Thymus (tissue), 11 donors: ENCODE data around the gene PRTN3. TPM values are rescaled to one million over a fixed set of nuclear protein-coding genes. Genes with fewer than 3 reads are reported as not detected.

Source experiments
- DNase-seq, 9 donors: peaks; one replicate each; pipeline ENCODE4 v3.0.0-alpha.2; 2013; ENCODE audit warnings: low spot score in 9 of 9, low read depth in 6 of 9, missing footprints in 1 of 9
- H3K27ac ChIP-seq, 2 donors: one replicate each; pipeline ENCODE4 v1.5.1; 2013; ENCODE audit warnings: control low read depth in 1 of 2, low read depth in 1 of 2, low read length in 1 of 2, mild to moderate bottlenecking in 1 of 2, moderate library complexity in 1 of 2
- H3K27me3 ChIP-seq, 2 donors: one replicate each; pipeline ENCODE4 v1.5.1; 2013; ENCODE audit warnings: low read length in 1 of 2; ENCODE audit not compliant: control insufficient read depth in 2 of 2, insufficient read depth in 1 of 2
- H3K36me3 ChIP-seq, 2 donors: one replicate each; pipeline ENCODE4 v1.5.1; 2013; ENCODE audit warnings: low read length in 1 of 2, mild to moderate bottlenecking in 1 of 2, moderate library complexity in 1 of 2; ENCODE audit not compliant: control insufficient read depth in 2 of 2, insufficient read depth in 2 of 2
- H3K4me1 ChIP-seq, 2 donors: one replicate each; pipeline ENCODE4 v1.5.1; 2013; ENCODE audit warnings: low read length in 2 of 2; ENCODE audit not compliant: control insufficient read depth in 2 of 2, insufficient read depth in 2 of 2
- H3K4me3 ChIP-seq, 2 donors: one replicate each; pipeline ENCODE4 v1.5.1; 2013; ENCODE audit warnings: low read length in 2 of 2, control low read depth in 1 of 2, mild to moderate bottlenecking in 1 of 2
- H3K9me3 ChIP-seq, 2 donors: one replicate each; pipeline ENCODE4 v1.5.1; 2013; ENCODE audit warnings: low read length in 1 of 2, mild to moderate bottlenecking in 1 of 2; ENCODE audit not compliant: control insufficient read depth in 2 of 2, insufficient read depth in 1 of 2
- WGBS: extraction: QIAGEN DNeasy Blood & Tissue Kit; methylation state at CpG from one replicate; pipeline ENCODE4 v1.1.7; 2013; 5-methylcytosine and 5-hydroxymethylcytosine counted together
- polyA plus RNA-seq: library from polyadenylated mRNA; stranded (reverse); fragments of 200-250 nt; gene quantifications from one replicate; pipeline ENCODE4 v1.2.3, GENCODE V29; 2013
- total RNA-seq: library from RNA; stranded (reverse); fragments of 120-200 nt; gene quantifications from one replicate; pipeline ENCODE4 v1.2.4, GENCODE V29; 2013
- donor health status: healthy.

The PRTN3 gene
- total and polyA plus RNA-seq, 2 donors, result 15.4 to 25.2 TPM

DNA sequence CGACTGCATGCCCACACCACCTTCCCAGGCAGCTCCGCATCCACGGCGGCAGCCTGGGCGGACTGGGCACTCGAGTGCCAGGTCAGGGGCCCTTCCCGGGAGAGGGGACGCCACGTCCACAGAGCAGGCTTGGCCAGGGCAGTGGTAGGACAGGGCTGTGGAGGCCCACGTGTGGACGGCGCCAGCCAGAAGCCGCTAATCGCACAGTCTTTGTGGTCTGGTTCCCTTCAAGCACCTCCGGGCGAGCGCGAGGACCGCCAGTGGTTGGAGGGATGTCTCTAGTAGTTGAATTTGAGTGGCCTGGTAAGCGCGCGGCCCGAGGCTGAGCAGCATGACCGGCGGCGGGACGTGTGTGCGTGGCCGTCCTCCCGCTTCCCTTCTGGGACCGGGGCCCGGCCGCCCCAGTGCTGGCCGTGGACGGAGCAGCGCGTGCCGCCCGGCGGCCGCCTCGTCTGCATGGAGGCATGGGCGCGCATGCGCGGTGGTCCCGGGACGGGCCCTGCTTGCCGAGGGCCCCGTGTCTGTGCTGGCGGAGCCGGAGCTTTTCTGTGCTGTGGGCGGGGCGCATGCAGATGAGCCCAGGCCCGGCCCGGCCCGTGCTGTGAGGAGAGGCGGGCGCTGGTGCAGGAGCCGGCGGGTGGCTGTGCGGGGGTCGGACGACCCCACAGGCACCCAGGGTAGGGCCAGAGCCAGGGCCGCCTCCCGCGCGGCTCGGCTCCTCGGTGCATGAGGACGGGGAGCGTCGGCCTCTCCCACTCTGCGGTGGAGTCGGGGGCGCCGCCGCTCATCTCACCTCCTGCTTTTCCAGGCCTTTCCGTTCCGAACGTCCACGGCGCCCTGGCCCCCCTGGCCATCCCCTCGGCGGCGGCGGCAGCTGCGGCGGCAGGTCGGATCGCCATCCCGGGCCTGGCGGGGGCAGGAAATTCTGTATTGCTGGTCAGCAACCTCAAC, 34.9 kb upstream of the PRTN3 start:
- Histone ChIP-seq H3K27ac (no peak overlapping the region), H3K4me1 (peaks cover 0 to 15% of the 10 kb centered on the region in 2 donors)
- DNase-seq, result no peak

DNA sequence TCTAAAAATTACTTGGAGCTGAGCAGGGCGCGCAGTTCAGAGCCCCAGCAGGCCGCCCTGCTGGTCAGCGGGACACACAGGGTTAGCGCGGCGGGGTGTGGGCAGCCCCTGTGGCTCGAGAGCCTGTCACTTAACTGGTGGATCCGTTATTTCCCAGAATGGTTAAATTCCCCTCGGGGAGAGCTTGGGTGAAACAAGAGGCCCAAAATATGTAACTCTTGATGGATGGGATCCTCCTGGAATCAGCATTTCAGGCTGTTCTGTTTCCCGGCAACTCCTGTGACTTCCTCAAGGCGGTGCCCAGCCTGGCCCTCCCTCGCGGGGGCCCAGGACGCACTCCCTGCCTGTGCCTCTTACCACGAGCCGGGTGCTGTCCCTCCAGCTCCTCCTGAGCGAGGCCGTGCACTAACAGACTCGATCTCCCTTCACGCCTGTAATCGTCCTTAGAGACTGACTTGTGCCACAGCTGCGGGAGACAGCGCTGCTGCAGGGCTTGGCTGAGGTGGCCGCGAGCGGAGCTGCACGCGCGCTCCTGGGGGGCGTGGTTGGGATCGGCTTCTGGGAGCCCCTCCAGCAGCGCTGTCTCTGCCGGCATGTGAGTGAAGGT, 33.9 kb upstream of the PRTN3 start:
- H3K27me3 ChIP-seq, result no peaks in the 10 kb centered on the region
- H3K9me3 ChIP-seq, result peaks cover 3 to 5% of the 10 kb centered on the region in 2 donors
- WGBS, result 96% methylated on average over 34 of the region's 34 CpGs
- H3K4me3 ChIP-seq, result no peak overlapping the region
- peaks cover 0 to 4% of the 10 kb centered on the region in 2 donors for H3K4me1 ChIP-seq
- no peak for DNase-seq
- no peak overlapping the region for H3K27ac ChIP-seq
- H3K36me3 ChIP-seq, result peaks cover 93 to 99% of the 10 kb centered on the region in 2 donors

More for the DNA sequence above, 34.9 kb upstream of the PRTN3 start:
- no peak overlapping the region for H3K4me3 ChIP-seq
- 98% methylated on average over 93 of the region's 93 CpGs for WGBS
- no peaks in the 10 kb centered on the region for H3K9me3 ChIP-seq
- H3K36me3 ChIP-seq, result peaks cover 94 to 95% of the 10 kb centered on the region in 2 donors
- no peaks in the 10 kb centered on the region for H3K27me3 ChIP-seq

DNA sequence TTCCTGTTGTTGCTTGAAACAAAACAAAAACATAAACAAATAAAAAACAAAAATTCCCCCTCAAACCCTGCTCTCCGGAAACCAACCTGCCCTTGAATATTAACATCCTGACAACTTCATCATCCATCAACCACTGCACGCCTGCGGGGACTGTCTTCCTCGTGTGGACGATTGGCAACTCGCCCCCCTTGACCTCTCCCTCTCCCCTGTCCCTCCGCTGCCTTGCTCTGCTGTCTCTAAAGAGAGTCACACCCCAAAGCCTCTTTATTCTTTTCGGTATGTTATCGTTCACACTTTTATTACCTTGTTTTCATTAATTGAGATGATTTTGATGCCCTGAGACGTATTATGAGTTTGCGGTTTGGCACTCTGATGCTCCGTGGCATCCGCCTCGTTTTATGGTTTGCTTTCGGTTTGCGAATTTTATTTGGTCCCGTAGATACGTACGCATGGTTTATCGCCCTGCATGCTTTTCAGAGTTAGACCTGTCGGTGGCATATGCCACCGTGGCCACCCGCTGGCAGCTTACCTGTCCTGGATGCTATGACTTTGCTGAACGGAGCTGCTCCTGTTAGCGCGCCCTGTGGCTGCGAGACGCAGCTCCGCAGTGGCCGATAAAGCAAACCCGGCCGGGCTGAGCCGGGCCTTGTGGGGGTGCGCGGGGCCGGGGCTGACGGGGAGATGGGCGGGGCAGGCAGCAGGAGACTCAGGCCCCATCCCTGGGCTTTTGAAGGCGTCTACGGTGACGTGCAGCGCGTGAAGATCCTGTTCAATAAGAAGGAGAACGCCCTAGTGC, 33.0 kb upstream of the PRTN3 start:
- DNase-seq, result no peak
- H3K36me3 ChIP-seq, result peaks cover 87 to 99% of the 10 kb centered on the region in 2 donors
- WGBS, result 97% methylated on average over 44 of the region's 44 CpGs
- peaks cover 3 to 5% of the 10 kb centered on the region in 2 donors for H3K9me3 ChIP-seq
- no peaks in the 10 kb centered on the region for H3K4me1 ChIP-seq
- no peaks in the 10 kb centered on the region for H3K27me3 ChIP-seq
- H3K27ac ChIP-seq, result no peak overlapping the region
- no peak overlapping the region for H3K4me3 ChIP-seq

DNA sequence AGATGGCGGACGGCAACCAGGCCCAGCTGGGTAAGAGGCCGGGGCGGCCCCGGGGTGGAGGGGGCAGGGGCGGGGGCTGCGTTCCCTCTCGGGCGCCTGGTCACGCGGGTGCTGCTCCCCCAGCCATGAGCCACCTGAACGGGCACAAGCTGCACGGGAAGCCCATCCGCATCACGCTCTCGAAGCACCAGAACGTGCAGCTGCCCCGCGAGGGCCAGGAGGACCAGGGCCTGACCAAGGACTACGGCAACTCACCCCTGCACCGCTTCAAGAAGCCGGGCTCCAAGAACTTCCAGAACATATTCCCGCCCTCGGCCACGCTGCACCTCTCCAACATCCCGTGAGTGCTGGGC, 32.4 kb upstream of the PRTN3 start:
- Histone ChIP-seq H3K27me3 (no peaks in the 10 kb centered on the region), H3K4me3 (no peak overlapping the region), H3K36me3 (peaks cover 81 to 100% of the 10 kb centered on the region in 2 donors), H3K4me1 (no peaks in the 10 kb centered on the region), H3K27ac (no peak overlapping the region), H3K9me3 (peaks cover 3 to 5% of the 10 kb centered on the region in 2 donors)
- no peak for DNase-seq
- WGBS, result 96% methylated on average over 26 of the region's 26 CpGs

DNA sequence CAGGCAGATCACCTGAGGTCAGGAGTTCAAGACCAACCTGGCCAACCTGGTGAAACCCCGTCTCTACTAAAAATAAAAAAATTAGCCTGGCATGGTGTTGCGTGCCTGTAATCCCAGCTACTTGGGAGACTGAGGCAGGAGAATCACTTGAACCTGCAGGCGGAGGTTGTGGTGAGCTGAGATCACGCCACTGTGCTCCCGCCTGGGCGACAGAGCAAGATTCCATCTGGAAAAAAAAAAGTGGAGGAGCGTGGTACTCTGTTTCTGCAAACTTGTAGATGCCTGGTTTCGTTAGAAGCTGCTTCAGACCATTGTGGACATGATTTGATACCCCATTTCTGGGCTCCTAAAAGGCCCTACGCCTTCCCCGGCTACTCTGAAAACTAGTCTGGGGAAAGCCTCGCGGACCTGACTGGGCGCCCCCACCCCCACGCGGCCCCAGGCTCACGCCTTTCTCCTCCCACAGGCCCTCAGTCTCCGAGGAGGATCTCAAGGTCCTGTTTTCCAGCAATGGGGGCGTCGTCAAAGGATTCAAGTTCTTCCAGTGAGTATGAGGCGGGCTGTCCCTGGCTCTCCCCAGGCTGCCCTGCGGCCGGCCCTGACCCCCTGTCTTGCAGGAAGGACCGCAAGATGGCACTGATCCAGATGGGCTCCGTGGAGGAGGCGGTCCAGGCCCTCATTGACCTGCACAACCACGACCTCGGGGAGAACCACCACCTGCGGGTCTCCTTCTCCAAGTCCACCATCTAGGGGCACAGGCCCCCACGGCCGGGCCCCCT, 30.5 kb upstream of the PRTN3 start:
- no peaks in the 10 kb centered on the region for H3K4me1 ChIP-seq
- 95% methylated on average over 30 of the region's 30 CpGs for WGBS
- H3K4me3 ChIP-seq, result no peak overlapping the region
- H3K27ac ChIP-seq, result no peak overlapping the region
- H3K27me3 ChIP-seq, result no peaks in the 10 kb centered on the region
- H3K9me3 ChIP-seq, result peaks cover 3 to 5% of the 10 kb centered on the region in 2 donors
- H3K36me3 ChIP-seq, result peaks cover 62 to 92% of the 10 kb centered on the region in 2 donors
- DNase-seq, result no peak

DNA sequence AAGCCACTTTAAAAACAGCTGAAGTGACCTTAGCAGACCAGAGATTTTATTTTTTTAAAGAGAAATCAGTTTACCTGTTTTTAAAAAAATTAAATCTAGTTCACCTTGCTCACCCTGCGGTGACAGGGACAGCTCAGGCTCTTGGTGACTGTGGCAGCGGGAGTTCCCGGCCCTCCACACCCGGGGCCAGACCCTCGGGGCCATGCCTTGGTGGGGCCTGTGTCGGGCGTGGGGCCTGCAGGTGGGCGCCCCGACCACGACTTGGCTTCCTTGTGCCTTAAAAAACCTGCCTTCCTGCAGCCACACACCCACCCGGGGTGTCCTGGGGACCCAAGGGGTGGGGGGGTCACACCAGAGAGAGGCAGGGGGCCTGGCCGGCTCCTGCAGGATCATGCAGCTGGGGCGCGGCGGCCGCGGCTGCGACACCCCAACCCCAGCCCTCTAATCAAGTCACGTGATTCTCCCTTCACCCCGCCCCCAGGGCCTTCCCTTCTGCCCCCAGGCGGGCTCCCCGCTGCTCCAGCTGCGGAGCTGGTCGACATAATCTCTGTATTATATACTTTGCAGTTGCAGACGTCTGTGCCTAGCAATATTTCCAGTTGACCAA, 29.8 kb upstream of the PRTN3 start:
- Histone ChIP-seq H3K36me3 (peaks cover 57 to 84% of the 10 kb centered on the region in 2 donors), H3K9me3 (peaks cover 3 to 5% of the 10 kb centered on the region in 2 donors), H3K4me1 (no peaks in the 10 kb centered on the region), H3K4me3 (no peak overlapping the region), H3K27me3 (no peaks in the 10 kb centered on the region), H3K27ac (no peak overlapping the region)
- whole genome bisulfite sequencing, result 97% methylated on average over 25 of the region's 25 CpGs
- DNase-seq, result no peak

DNA sequence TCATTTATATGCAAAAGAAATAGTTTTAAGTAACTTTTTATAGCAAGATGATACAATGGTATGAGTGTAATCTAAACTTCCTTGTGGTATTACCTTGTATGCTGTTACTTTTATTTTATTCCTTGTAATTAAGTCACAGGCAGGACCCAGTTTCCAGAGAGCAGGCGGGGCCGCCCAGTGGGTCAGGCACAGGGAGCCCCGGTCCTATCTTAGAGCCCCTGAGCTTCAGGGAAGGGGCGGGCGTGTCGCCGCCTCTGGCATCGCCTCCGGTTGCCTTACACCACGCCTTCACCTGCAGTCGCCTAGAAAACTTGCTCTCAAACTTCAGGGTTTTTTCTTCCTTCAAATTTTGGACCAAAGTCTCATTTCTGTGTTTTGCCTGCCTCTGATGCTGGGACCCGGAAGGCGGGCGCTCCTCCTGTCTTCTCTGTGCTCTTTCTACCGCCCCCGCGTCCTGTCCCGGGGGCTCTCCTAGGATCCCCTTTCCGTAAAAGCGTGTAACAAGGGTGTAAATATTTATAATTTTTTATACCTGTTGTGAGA, 29.2 kb upstream of the PRTN3 start:
- H3K4me1 ChIP-seq, result no peaks in the 10 kb centered on the region
- H3K4me3 ChIP-seq, result no peak overlapping the region
- WGBS, result 97% methylated on average over 20 of the region's 20 CpGs
- peaks cover 3 to 5% of the 10 kb centered on the region in 2 donors for H3K9me3 ChIP-seq
- no peak overlapping the region for H3K27ac ChIP-seq
- no peak for DNase-seq
- H3K36me3 ChIP-seq, result peaks cover 54 to 79% of the 10 kb centered on the region in 2 donors
- no peaks in the 10 kb centered on the region for H3K27me3 ChIP-seq
